GM12865 (cell line): ENCODE measurements around the gene SLC38A8.

ENCODE experiments used
- DNase-seq: peaks from one replicate; pipeline ENCODE4 v3.0.0; 2010; ENCODE audit warnings: low read depth
- H3K4me3 ChIP-seq: 2 replicates; pipeline ENCODE4 v1.5.1; 2011; ENCODE audit warnings: mild to moderate bottlenecking, low read depth, low read length, control low read depth
- TF ChIP-seq, protein P1 (sequence below): IDR thresholded peaks from 2 replicates; pipeline ENCODE4 v1.5.1; 2011; ENCODE audit warnings: low read length, control low read depth, low read depth, inconsistent platforms; ENCODE audit not compliant: insufficient read depth; ENCODE audit errors: missing control alignments

Gene SLC38A8

DNA sequence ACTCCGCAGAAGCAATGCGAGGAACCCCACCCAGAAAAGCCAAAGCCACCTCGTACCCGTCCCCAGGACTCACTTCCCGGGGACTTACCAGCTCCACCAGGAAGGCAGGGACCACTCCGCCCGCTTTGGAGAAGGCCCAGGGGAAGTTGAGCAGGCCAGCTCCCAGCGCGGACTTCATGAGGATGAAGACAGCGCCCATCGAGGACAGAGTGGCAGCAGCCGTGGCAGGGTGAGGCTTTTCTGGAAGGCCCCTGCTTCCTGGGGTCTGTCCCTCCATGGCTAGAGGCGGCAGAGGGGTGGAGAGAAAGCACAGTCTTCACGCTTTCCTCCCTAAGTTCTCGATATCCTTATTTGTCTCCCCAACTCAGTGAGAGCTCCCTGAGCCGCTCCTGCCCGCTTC, 714 bp downstream of the SLC38A8 start:
- no peak for DNase-seq
- no peak overlapping the region for H3K4me3 ChIP-seq
- TF ChIP-seq, protein P1, sequence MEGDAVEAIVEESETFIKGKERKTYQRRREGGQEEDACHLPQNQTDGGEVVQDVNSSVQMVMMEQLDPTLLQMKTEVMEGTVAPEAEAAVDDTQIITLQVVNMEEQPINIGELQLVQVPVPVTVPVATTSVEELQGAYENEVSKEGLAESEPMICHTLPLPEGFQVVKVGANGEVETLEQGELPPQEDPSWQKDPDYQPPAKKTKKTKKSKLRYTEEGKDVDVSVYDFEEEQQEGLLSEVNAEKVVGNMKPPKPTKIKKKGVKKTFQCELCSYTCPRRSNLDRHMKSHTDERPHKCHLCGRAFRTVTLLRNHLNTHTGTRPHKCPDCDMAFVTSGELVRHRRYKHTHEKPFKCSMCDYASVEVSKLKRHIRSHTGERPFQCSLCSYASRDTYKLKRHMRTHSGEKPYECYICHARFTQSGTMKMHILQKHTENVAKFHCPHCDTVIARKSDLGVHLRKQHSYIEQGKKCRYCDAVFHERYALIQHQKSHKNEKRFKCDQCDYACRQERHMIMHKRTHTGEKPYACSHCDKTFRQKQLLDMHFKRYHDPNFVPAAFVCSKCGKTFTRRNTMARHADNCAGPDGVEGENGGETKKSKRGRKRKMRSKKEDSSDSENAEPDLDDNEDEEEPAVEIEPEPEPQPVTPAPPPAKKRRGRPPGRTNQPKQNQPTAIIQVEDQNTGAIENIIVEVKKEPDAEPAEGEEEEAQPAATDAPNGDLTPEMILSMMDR: no peak

- H3K4me3 ChIP-seq: no peak overlapping the region
- TF ChIP-seq, protein P1: no peak
- no peak for DNase-seq
These were observed 1.5 kb downstream of the SLC38A8 start for GRCh38 chr16:84040823-84041820.

- TF ChIP-seq, protein P1: no peak
- DNase-seq: no peak
- H3K4me3 ChIP-seq: no peak overlapping the region
These were observed 2.3 kb downstream of the SLC38A8 start for GRCh38 chr16:84040226-84040822.

- TF ChIP-seq, protein P1: no peak
- no peak for DNase-seq
- H3K4me3 ChIP-seq: no peak overlapping the region
These were observed 2.9 kb downstream of the SLC38A8 start for GRCh38 chr16:84039696-84040095.

DNA sequence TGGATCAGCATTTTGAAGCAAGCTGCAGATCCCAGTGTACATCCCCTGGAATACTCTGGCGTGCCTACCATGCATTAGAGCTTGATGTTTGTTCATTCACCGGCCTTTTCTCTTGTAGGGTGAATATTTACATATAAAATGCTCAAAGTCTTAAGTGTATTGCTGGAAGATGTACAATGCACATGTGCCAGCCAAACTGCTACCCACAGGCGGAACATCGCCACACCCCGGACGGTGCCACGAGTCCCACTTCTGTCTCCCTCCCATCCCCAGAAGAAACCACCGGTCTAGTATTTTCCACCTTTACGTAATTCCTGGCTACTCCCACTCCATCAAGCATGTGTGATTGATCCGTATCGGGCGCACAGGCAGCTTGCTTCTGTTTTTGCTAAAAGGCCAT, 4.1 kb downstream of the SLC38A8 start:
- no peak for DNase-seq
- TF ChIP-seq, protein P1: no peak
- H3K4me3 ChIP-seq: no peak overlapping the region

DNA sequence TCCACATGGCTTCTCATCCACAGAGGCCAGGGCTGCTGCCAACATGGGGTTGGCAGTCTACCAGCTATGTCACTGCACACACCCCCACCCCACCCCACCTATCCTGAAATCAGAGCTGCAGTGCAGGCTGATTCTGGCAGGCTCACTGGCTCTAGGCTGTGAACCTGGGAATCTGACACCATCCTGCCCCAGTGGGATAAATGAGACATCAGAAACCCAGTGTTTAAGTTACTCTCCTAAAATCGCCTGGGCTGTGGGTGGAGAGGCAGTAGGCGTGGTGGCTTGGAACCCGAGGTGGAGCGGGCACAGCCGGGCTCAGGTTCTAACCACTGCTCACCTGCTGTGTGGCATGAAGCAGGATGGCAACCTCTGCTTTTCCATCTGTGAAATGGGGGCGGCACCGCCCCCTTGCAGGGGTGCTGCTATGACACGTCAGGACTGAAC, 5.6 kb downstream of the SLC38A8 start:
- no peak overlapping the region for H3K4me3 ChIP-seq
- TF ChIP-seq, protein P1: no peak
- DNase-seq: no peak
